PC-3 (cell line): ENCODE data around the gene VAX1. TPM values are rescaled to one million over a fixed set of nuclear protein-coding genes. Genes with fewer than 3 reads are reported as not detected.

ENCODE experiments used
- ATAC-seq: fragments of 200-7000 bp; cut with Tn5 transposase; 2 replicates; pipeline ENCODE4 v1.9.1; 2020; ENCODE audit warnings: mild to moderate bottlenecking, moderate library complexity
- BruUV-seq: library from RNA; stranded (reverse); fragments of 400-500 nt; replicated peaks from 2 replicates; lab custom pipeline; 2021; lab: Mats Ljungman, UMichigan
- CTCF ChIA-PET: fragments of 300-600 bp; sonication (Branson Sonifier 250); formaldehyde crosslinking; loops from one replicate; lab custom pipeline; 2022; ENCODE audit warnings: antibody characterized with exemption; lab: Charles Lee
- POLR2A ChIA-PET: fragments of 300-600 bp; sonication (Branson Sonifier 250); formaldehyde crosslinking; loops from one replicate; lab custom pipeline; 2022; ENCODE audit warnings: antibody characterized with exemption; ENCODE audit not compliant: unreplicated experiment; lab: Charles Lee
- DNase-seq: peaks from one replicate; pipeline ENCODE4 v3.0.0-alpha.2; 2015
- H2AFZ ChIP-seq: fragments of 300-600 bp; sonication (generic); 2 replicates; pipeline ENCODE4 v1.6.0; 2016; ENCODE audit warnings: antibody characterized with exemption, low read length
- H3F3A ChIP-seq: fragments of 300-600 bp; sonication (generic); one replicate; pipeline ENCODE4 v1.6.0; 2017; ENCODE audit warnings: antibody characterized with exemption, low read length, control low read depth, mild to moderate bottlenecking; ENCODE audit not compliant: unreplicated experiment
- H3K27ac ChIP-seq: fragments of 300-600 bp; sonication (generic); 2 replicates; pipeline ENCODE4 v1.5.1; 2016; ENCODE audit warnings: mild to moderate bottlenecking, low read length
- H3K27me3 ChIP-seq: fragments of 300-600 bp; sonication (generic); 2 replicates; pipeline ENCODE4 v1.6.1; 2016; ENCODE audit warnings: low read length, mixed read lengths
- H3K36me3 ChIP-seq: fragments of 300-600 bp; sonication (generic); 2 replicates; pipeline ENCODE4 v1.6.1; 2016; ENCODE audit warnings: low read depth, mixed run types, low read length, mixed read lengths
- H3K4me1 ChIP-seq: fragments of 300-600 bp; sonication (generic); 2 replicates; pipeline ENCODE4 v1.5.1; 2016; ENCODE audit warnings: low read length; ENCODE audit not compliant: insufficient read depth
- H3K4me2 ChIP-seq: fragments of 300-600 bp; sonication (generic); 2 replicates; pipeline ENCODE4 v1.6.0; 2016; ENCODE audit warnings: low read length
- H3K4me3 ChIP-seq: fragments of 300-600 bp; sonication (generic); 2 replicates; pipeline ENCODE4 v1.5.1; 2016; ENCODE audit warnings: mild to moderate bottlenecking, low read length, mixed read lengths
- H3K79me2 ChIP-seq: fragments of 300-600 bp; sonication (generic); 2 replicates; pipeline ENCODE4 v1.6.1; 2017; ENCODE audit warnings: low read length, mixed read lengths
- H3K9ac ChIP-seq: fragments of 300-600 bp; sonication (generic); 2 replicates; pipeline ENCODE4 v1.6.0; 2016; ENCODE audit warnings: mild to moderate bottlenecking, low read length
- H3K9me2 ChIP-seq: fragments of 300-600 bp; sonication (generic); replicated peaks from 2 replicates; pipeline ENCODE4 v1.6.1; 2016; ENCODE audit warnings: mixed run types, low read length, mixed read lengths
- H3K9me3 ChIP-seq: fragments of 300-600 bp; sonication (generic); 2 replicates; pipeline ENCODE4 v1.6.1; 2016; ENCODE audit warnings: low read length, mixed read lengths
- H4K20me1 ChIP-seq: fragments of 300-600 bp; sonication (generic); 2 replicates; pipeline ENCODE4 v1.6.1; 2016; ENCODE audit warnings: low read length, mixed read lengths
- EZH2 ChIP-seq: fragments of 300-600 bp; sonication (generic); IDR thresholded peaks from one replicate; pipeline ENCODE4 v1.6.1; 2017; ENCODE audit warnings: antibody characterized with exemption, mild to moderate bottlenecking, low read length; ENCODE audit not compliant: unreplicated experiment
- EZH2phosphoT487 ChIP-seq: fragments of 300-600 bp; sonication (generic); IDR thresholded peaks from 2 replicates; pipeline ENCODE4 v1.6.1; 2018; ENCODE audit warnings: mild to moderate bottlenecking, antibody characterized with exemption, low read length, borderline replicate concordance
- intact Hi-C: fragments of 100-400 bp; cut with micrococcal nuclease; formaldehyde crosslinking; loops from 2 replicates; pipeline ENCODE4 v1.9.0; 2023
- total RNA-seq: library from RNA; depleted of rRNA; stranded (reverse); fragments of >200 nt; gene quantifications from 2 replicates; pipeline ENCODE4 v1.2.3, GENCODE V29; 2014
- TF ChIP-seq, protein P1 (sequence below): fragments of 300-600 bp; sonication (generic); conservative IDR thresholded peaks from 2 replicates; pipeline ENCODE4 v1.5.1; 2017; ENCODE audit warnings: antibody characterized with exemption, low read depth, mild to moderate bottlenecking, low read length

The VAX1 gene
- total RNA-seq, 1 experiment from 2014 or later, result 0.98 TPM

DNA sequence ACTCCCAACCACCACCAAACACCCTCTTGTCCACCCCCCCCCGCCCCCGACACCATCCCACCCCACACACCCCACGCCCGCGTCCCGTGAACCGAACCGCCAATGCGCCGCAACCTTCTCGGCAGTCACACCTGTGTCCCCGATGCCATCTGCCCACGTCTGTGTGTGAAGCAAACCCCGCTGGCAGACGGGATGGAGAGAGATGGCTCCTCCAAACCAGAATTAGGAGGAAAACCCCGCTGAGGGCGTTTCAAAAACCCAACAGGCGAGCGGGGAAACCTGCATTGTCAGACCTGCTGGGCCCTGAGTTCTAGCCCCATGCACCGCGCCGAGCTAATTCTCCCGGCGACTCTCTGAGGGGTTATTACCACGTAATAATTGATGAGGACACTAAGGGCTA is 30.7 kb upstream of the VAX1 start:
- TF ChIP-seq EZH2 (no peak), EZH2phosphoT487 (no peak)
- TF ChIP-seq, protein P1, sequence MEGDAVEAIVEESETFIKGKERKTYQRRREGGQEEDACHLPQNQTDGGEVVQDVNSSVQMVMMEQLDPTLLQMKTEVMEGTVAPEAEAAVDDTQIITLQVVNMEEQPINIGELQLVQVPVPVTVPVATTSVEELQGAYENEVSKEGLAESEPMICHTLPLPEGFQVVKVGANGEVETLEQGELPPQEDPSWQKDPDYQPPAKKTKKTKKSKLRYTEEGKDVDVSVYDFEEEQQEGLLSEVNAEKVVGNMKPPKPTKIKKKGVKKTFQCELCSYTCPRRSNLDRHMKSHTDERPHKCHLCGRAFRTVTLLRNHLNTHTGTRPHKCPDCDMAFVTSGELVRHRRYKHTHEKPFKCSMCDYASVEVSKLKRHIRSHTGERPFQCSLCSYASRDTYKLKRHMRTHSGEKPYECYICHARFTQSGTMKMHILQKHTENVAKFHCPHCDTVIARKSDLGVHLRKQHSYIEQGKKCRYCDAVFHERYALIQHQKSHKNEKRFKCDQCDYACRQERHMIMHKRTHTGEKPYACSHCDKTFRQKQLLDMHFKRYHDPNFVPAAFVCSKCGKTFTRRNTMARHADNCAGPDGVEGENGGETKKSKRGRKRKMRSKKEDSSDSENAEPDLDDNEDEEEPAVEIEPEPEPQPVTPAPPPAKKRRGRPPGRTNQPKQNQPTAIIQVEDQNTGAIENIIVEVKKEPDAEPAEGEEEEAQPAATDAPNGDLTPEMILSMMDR, result no peak
- H3K4me2 ChIP-seq, result no peak overlapping the region
- H3K79me2 ChIP-seq, result no peaks in the 10 kb centered on the region
- no peak overlapping the region for H2AFZ ChIP-seq
- intact Hi-C loops, result no loop called here
- no peak overlapping the region for H3K4me3 ChIP-seq
- DNase-seq, result no peak
- peaks cover 11% of the 10 kb centered on the region; the same call in 1 of the 2 replicates for H3K4me1 ChIP-seq
- POLR2A ChIA-PET, result no interaction called here
- H3F3A ChIP-seq, result no peaks in the 10 kb centered on the region
- no peak overlapping the region for H3K27ac ChIP-seq
- CTCF ChIA-PET, result no interaction called here
- no peaks in the 10 kb centered on the region for H4K20me1 ChIP-seq
- no peaks in the 10 kb centered on the region for H3K9me2 ChIP-seq
- H3K36me3 ChIP-seq, result no peaks in the 10 kb centered on the region
- no TSS peak for BruUV-seq
- ATAC-seq, result no peak
- no peaks in the 10 kb centered on the region for H3K9me3 ChIP-seq
- H3K9ac ChIP-seq, result no peak overlapping the region
- H3K27me3 ChIP-seq, result peaks cover 51% of the 10 kb centered on the region

DNA sequence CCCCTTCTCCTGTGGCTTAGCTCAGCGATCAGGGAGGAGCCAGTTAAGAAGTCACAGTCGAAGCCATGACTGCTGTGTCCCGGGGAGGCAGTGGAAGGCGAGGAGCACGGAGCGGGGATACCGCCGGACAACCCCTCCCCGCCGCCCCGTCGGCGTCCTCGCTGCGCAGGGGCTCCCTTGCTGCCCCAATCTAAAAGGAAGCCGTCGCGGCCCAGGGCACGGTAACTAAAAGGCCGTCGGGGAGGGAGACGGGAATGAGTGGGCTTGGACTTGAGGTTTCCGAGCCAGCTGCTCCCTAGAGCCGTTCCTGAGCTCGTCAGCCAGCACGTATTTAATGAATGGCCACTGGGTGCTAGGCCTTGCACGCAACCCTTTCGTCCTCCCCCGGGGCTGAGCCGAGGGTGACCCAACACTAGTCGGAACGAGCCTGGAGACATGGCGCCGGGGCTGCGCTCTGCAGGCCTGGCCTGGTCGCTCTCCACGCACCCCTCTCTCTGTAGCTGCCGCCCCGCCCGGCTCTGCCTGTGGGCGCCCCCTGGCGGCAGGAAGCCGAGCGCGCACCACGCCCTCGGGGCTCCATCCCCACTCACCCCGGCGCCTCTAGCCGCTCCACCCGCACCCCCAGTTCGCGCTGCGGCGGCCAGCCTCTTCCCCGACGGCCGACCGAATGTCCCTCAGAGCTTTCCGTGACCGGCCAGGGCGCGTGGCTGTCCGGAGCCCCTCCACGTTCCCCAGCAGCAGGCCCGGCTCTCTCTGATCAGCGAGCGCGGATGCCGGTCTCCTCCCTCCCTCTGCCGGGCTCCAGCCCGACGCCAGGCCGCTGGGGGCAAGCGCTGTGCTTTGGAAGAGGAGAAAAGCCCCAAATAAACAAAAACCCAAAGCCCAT is 30.0 kb upstream of the VAX1 start:
- Histone ChIP-seq H3K9me2 (no peaks in the 10 kb centered on the region), H3K36me3 (no peaks in the 10 kb centered on the region), H3K9ac (no peak overlapping the region), H4K20me1 (no peaks in the 10 kb centered on the region), H3K4me2 (peak overlapping the region; percentile 81), H3K27me3 (peaks cover 49% of the 10 kb centered on the region), H3K9me3 (no peaks in the 10 kb centered on the region), H2AFZ (peak overlapping the region; percentile 75), H3F3A (no peaks in the 10 kb centered on the region), H3K27ac (no peak overlapping the region), H3K4me1 (peaks cover 11% of the 10 kb centered on the region; the same call in 1 of the 2 replicates), H3K79me2 (no peaks in the 10 kb centered on the region), H3K4me3 (peak overlapping the region; percentile 58; the same call in 1 of the 2 replicates)
- ChIA-PET POLR2A (no interaction called here), CTCF (interaction anchor here (1.0 to 1.1 kb wide), 2 partner anchors 163 to 331 kb away, joined by 4 to 5 read pairs; no protein-coding TSS in a partner anchor)
- no peak for TF ChIP-seq EZH2phosphoT487
- TF ChIP-seq, protein P1, result peak; percentile 74
- intact Hi-C loops, result no loop called here
- no TSS peak for BruUV-seq
- ATAC-seq, result peak; percentile 84
- DNase-seq, result peak; percentile 49

DNA sequence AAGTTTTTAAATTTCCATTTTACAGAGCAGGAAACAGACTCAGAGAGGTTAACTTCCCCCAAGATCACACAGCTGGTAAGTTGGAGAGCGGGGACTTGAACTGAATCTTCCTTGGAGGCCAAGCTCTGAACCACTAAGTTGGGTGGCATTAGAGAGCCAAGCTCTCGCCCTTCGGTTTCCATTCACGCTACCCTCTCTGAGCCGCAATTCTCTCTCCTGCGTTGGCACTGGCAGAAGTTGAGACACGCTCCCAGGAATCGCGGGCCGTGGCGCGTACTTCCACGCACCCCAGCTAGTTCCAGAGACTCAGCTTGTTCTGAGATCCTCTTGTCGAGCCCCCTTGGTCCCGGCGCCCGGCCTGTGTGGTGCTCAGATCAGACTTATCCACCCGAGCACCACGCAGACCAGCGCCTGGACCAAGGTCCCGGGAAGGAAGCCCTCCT is 29.3 kb upstream of the VAX1 start:
- H3K27me3 ChIP-seq, result peaks cover 49% of the 10 kb centered on the region
- no peaks in the 10 kb centered on the region for H3K79me2 ChIP-seq
- no peaks in the 10 kb centered on the region for H3K36me3 ChIP-seq
- H2AFZ ChIP-seq, result no peak overlapping the region
- no peaks in the 10 kb centered on the region for H3K9me3 ChIP-seq
- intact Hi-C loops, result no loop called here
- no peaks in the 10 kb centered on the region for H3K9me2 ChIP-seq
- ChIA-PET POLR2A (no interaction called here), CTCF (interaction anchor here (1.0 to 1.1 kb wide), 2 partner anchors 163 to 330 kb away, joined by 4 to 5 read pairs; no protein-coding TSS in a partner anchor)
- no peak overlapping the region for H3K9ac ChIP-seq
- TF ChIP-seq EZH2phosphoT487 (no peak), EZH2 (no peak)
- TF ChIP-seq, protein P1, result no peak
- no peak overlapping the region for H3K4me2 ChIP-seq
- no TSS peak for BruUV-seq
- H3K4me3 ChIP-seq, result no peak overlapping the region
- H4K20me1 ChIP-seq, result no peaks in the 10 kb centered on the region
- H3K27ac ChIP-seq, result no peak overlapping the region
- H3K4me1 ChIP-seq, result peaks cover 11% of the 10 kb centered on the region; the same call in 1 of the 2 replicates
- ATAC-seq, result no peak
- H3F3A ChIP-seq, result no peaks in the 10 kb centered on the region
- DNase-seq, result no peak
